KMS-11 (cell line): Measurements from ENCODE around the gene KCNQ1.
A peak's percentile ranks its signal among the peaks of the same experiment; 100 is the strongest.

ENCODE experiments used
- H2AFZ ChIP-seq: fragments of 200-600 bp; sonication (generic); 2 replicates; pipeline ENCODE4 v1.6.1; 2016; ENCODE audit warnings: antibody characterized with exemption, mixed run types, low read depth
- H3K27ac ChIP-seq: fragments of 200-600 bp; sonication (generic); 2 replicates; pipeline ENCODE4 v1.6.1; 2016; ENCODE audit warnings: mild to moderate bottlenecking, mixed run types
- H3K27me3 ChIP-seq: fragments of 200-600 bp; sonication (generic); 2 replicates; pipeline ENCODE4 v1.6.1; 2017; ENCODE audit warnings: mild to moderate bottlenecking, low read depth, mixed run types, moderate library complexity; ENCODE audit not compliant: insufficient read depth
- H3K36me3 ChIP-seq: fragments of 200-600 bp; sonication (generic); 2 replicates; pipeline ENCODE4 v1.6.1; 2017; ENCODE audit warnings: mild to moderate bottlenecking, mixed run types; ENCODE audit not compliant: insufficient read depth
- H3K4me1 ChIP-seq: fragments of 200-600 bp; sonication (generic); 2 replicates; pipeline ENCODE4 v1.6.1; 2016; ENCODE audit warnings: mild to moderate bottlenecking, low read depth, mixed run types; ENCODE audit not compliant: poor library complexity, severe bottlenecking
- H3K4me2 ChIP-seq: fragments of 200-600 bp; sonication (generic); 2 replicates; pipeline ENCODE4 v1.7.0; 2016; ENCODE audit warnings: mild to moderate bottlenecking, mixed run types
- H3K4me3 ChIP-seq: fragments of 200-600 bp; sonication (generic); IDR thresholded peaks from 2 replicates; pipeline ENCODE4 v1.6.1; 2017; ENCODE audit warnings: low read depth, low read length, mixed read lengths; ENCODE audit not compliant: insufficient read depth
- H3K79me2 ChIP-seq: fragments of 200-600 bp; sonication (generic); 2 replicates; pipeline ENCODE4 v1.6.1; 2016; ENCODE audit warnings: low read depth, mixed run types; ENCODE audit not compliant: insufficient read depth
- H3K9ac ChIP-seq: fragments of 200-600 bp; sonication (generic); 2 replicates; pipeline ENCODE4 v1.6.1; 2016; ENCODE audit warnings: mild to moderate bottlenecking, mixed run types
- H4K20me1 ChIP-seq: fragments of 200-600 bp; sonication (generic); 2 replicates; pipeline ENCODE4 v1.6.1; 2016; ENCODE audit warnings: mild to moderate bottlenecking, mixed run types; ENCODE audit not compliant: insufficient read depth
- TF ChIP-seq, protein P1 (sequence below): fragments of 200-600 bp; sonication (generic); conservative IDR thresholded peaks from 2 replicates; pipeline ENCODE4 v1.6.1; 2017; ENCODE audit warnings: low read depth, mild to moderate bottlenecking, antibody characterized with exemption, low read length, moderate library complexity, mixed read lengths

KCNQ1 gene

DNA sequence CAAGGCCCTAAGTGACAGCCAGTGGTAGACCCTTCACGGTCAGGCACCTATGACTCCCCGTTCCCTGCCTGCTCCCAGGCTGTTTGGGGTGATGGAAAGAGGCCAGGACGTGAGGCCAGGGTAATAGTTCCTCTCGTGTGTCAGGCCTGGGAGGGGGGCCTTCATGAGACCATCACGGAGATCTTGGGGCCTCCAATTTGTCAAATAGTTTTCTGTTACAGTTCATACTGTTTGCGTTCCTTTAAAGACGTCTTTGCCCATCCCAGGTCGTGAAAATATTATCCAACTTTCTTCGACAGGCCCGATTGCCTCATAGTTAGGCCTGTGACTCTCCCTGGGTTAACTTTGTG is 317.2 kb downstream of the KCNQ1 start:
- no peak overlapping the region for H3K9ac ChIP-seq
- H3K36me3 ChIP-seq: no peaks in the 10 kb centered on the region
- H3K4me2 ChIP-seq: no peak overlapping the region
- H3K4me3 ChIP-seq: no peak overlapping the region
- H3K4me1 ChIP-seq: peaks cover 20% of the 10 kb centered on the region
- no peak overlapping the region for H3K27ac ChIP-seq
- no peaks in the 10 kb centered on the region for H3K27me3 ChIP-seq
- H2AFZ ChIP-seq: no peak overlapping the region
- no peaks in the 10 kb centered on the region for H4K20me1 ChIP-seq
- TF ChIP-seq, protein P1, sequence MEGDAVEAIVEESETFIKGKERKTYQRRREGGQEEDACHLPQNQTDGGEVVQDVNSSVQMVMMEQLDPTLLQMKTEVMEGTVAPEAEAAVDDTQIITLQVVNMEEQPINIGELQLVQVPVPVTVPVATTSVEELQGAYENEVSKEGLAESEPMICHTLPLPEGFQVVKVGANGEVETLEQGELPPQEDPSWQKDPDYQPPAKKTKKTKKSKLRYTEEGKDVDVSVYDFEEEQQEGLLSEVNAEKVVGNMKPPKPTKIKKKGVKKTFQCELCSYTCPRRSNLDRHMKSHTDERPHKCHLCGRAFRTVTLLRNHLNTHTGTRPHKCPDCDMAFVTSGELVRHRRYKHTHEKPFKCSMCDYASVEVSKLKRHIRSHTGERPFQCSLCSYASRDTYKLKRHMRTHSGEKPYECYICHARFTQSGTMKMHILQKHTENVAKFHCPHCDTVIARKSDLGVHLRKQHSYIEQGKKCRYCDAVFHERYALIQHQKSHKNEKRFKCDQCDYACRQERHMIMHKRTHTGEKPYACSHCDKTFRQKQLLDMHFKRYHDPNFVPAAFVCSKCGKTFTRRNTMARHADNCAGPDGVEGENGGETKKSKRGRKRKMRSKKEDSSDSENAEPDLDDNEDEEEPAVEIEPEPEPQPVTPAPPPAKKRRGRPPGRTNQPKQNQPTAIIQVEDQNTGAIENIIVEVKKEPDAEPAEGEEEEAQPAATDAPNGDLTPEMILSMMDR: no peak
- no peaks in the 10 kb centered on the region for H3K79me2 ChIP-seq

GRCh38 chr11:2762451-2762850 is 317.6 kb downstream of the KCNQ1 start:
- Histone ChIP-seq H2AFZ (no peak overlapping the region), H3K9ac (no peak overlapping the region), H3K79me2 (no peaks in the 10 kb centered on the region), H3K27me3 (no peaks in the 10 kb centered on the region), H3K4me2 (no peak overlapping the region), H4K20me1 (no peaks in the 10 kb centered on the region), H3K4me1 (peaks cover 20% of the 10 kb centered on the region), H3K27ac (no peak overlapping the region), H3K36me3 (no peaks in the 10 kb centered on the region), H3K4me3 (no peak overlapping the region)
- TF ChIP-seq, protein P1: no peak

DNA sequence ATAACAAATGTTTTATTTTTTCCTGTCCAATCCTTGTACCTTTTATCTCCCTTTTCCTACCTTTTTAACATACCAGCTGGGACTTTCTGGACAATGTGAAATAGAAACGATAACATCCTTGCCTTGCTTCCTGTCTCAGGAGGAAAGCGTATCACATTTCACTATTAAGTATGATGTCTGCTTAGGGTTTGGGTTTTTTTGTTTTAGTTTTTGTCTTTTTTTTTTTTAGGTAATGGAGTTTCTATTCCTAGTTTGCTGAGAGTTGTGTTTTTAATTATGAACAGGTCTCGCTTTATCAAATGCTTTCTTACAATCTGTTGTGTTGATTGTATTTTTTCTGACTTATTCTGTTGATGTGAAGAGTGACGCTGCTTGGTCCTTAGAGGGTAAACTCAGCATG is 319.2 kb downstream of the KCNQ1 start:
- no peak overlapping the region for H3K9ac ChIP-seq
- H2AFZ ChIP-seq: no peak overlapping the region
- H3K4me3 ChIP-seq: no peak overlapping the region
- peaks cover 20% of the 10 kb centered on the region for H3K4me1 ChIP-seq
- peak overlapping the region; percentile 20; the same call in 1 of the 2 replicates for H3K27ac ChIP-seq
- H4K20me1 ChIP-seq: no peaks in the 10 kb centered on the region
- H3K4me2 ChIP-seq: peak overlapping the region; percentile 38
- no peaks in the 10 kb centered on the region for H3K79me2 ChIP-seq
- TF ChIP-seq, protein P1: no peak
- no peaks in the 10 kb centered on the region for H3K27me3 ChIP-seq
- no peaks in the 10 kb centered on the region for H3K36me3 ChIP-seq

DNA sequence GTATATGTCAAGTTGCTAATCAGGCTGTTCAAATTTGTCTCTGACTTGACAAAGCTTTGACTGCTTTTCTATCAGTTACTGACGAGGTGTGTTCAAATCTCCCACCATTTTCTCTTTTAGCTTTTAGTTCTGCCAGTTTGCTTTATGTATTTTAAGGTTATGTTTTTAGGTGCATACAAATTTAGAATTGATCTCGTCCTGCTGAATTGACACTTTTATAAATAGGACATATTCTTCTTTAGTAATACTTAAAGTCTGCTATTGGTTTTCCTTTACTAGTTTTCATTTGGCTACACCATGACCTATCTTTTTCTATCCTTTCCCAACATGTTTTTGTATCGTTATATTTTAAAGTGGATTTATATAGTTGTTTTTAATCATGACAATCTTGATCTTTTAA is 320.7 kb downstream of the KCNQ1 start:
- H3K79me2 ChIP-seq: no peaks in the 10 kb centered on the region
- H4K20me1 ChIP-seq: no peaks in the 10 kb centered on the region
- H3K4me3 ChIP-seq: no peak overlapping the region
- TF ChIP-seq, protein P1: no peak
- H2AFZ ChIP-seq: no peak overlapping the region
- peaks cover 20% of the 10 kb centered on the region for H3K4me1 ChIP-seq
- no peak overlapping the region for H3K9ac ChIP-seq
- no peaks in the 10 kb centered on the region for H3K36me3 ChIP-seq
- no peak overlapping the region for H3K4me2 ChIP-seq
- H3K27me3 ChIP-seq: no peaks in the 10 kb centered on the region
- H3K27ac ChIP-seq: no peak overlapping the region
